Stimulated activated CD4-positive, alpha-beta T cell treated with anti-CD3 and anti-CD28 coated beads, Interleukin-15, amount 100 ng/mL, for 48 hours (primary cell): ENCODE measurements around the gene ITGB1BP1.

Source experiments
- DNase-seq, 2 donors: peaks; one replicate each; pipeline ENCODE4 v3.0.0-alpha.2; 2020; ENCODE audit warnings: low read depth in 2 of 2

Gene ITGB1BP1

DNA sequence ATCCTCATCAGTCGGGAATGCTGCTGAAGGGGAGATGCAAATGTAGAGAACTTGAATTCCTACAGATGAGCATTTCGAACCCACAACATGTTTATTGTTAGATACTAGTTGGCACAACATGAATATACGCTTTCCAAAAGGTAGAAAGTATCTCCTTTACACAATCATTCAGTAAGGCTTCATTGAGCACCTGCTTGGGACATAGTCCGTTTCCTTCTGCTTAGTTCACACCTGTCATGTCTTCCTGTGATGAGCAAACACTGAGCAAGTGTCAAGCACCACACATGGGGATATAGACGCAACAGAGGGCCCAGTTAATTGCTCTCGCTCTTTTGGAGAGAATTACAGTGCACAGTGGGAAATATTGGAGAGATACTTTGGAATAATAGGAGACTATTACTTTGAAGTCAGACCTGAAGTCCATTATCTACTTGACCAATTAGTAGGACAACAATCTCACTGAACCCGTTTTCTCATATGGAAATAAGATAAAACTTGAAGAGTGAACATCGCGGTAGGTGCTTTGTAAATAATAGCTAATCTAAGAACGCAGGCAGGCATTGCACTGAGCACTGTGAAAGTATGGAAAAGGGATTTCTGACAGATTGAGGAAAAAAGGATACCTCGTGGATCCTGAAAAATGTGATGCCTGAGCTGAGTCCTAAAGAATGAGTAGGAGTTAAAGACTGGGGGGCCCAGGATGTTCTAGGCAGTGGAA lies 1.3 kb upstream of the ITGB1BP1 start:
- no peak for DNase-seq

DNA sequence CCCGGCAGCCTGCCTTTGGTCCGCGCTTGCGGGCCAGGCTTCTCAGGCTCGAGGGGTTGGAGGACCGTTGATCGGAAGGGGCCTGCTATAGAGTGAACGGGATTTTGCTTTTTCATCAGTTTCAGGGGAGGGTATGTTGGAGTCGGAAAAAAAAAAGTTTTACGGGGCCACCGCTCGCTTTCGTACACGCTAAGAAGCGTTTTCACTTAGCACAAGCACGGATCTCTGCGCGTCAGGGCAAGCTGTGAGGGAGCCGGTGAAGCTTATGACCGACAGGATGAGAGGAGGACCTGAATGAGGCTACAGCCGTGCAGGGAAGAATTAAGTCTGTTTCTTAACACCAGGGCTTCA lies 569 bp upstream of the ITGB1BP1 start:
- peak in 1 of 2 donors; percentile 6 for DNase-seq

DNA sequence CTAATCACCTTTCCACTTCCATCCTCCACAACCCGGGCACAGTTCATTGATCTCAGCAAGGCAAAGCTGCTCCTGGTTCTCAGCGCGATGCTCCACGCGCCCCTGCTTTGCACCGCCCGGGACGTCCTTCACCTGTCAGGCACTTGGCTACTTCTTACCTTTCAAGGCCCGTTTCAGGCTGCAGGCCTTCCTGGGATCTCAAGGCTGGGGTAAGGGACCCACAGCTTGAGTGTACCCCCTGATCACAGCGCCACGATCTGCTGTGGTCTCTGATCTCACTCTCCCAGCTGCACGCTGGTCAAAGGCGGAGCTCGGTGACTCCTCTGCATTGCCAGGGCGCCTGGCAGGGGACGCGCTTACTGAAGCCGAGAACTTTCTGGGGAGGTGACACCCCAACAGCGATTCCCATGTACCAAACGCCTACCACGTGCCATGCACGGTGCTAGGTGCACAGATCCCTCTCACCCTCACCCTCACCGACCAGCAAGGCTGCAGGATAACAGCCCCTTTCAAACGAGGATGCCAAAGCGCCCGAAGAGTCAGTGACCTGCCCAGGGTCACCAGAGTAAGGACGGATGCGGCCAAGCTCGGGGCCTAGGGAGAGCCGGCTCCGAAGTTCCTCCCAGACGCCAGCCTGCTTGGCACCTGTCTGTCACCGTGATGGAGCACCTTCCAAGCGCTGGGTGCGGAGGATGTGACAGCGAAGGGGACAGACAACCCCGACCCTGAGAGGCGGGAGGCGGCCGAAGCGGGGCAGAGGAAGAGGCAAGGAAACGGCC lies 818 bp downstream of the ITGB1BP1 start:
- peak; percentile 30 to 44 for DNase-seq

DNA sequence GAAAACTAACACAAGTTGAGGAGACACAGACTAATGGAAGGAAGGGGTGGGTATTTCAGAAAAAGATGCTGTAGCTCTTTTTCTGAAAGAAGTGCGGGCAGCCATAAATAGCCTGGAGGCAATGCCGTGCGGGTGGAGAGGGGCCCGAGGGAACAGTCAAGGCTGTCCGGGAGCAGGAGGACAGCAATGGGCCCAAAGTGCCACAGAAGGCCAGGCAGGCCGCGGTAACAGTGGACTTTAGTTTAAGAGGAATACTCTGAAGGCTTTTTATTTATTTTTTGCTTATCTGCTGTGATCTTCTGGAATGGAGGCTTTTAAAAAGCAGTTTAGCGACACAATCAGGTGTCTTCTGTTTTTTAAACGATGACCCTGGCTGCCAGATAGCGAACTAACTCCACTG lies 2.8 kb downstream of the ITGB1BP1 start:
- DNase-seq: no peak

DNA sequence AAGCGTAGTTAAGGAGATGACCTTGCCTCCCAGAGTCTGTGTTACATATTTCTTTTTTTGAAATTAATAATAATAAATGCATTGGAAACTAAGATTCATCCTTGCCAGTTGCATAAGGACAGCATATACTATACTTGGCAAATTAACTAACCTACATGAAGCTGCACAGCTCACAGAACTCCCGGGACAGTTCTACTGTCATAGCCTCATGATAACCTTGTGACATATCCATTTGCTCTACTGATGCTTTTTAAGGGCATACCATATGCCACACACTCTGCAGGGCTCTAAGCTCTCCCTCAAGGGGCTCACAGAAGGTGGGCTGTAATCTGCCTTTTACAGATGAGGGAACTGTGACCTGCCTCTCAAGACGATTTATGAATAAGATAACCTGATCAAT lies 3.8 kb downstream of the ITGB1BP1 start:
- DNase-seq: no peak

DNA sequence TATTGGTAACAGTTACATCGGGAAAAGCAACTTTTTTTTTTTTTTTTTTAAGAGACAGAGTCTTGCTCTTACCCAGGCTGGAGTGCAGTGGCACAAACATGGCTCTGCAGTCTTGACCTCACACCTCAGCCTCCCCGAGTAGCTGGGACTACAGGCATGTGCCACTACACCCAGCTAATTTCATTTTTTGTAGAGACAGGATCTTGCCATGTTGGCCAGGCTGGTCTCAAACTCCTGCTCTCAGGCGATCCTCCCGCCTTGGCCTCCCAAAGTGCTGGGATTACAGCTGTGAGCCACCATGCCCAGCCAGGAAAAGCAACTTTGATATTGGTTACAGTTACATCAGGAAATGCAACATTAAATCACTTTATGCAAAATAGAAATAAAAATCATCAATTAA lies 4.6 kb downstream of the ITGB1BP1 start:
- DNase-seq: no peak

DNA sequence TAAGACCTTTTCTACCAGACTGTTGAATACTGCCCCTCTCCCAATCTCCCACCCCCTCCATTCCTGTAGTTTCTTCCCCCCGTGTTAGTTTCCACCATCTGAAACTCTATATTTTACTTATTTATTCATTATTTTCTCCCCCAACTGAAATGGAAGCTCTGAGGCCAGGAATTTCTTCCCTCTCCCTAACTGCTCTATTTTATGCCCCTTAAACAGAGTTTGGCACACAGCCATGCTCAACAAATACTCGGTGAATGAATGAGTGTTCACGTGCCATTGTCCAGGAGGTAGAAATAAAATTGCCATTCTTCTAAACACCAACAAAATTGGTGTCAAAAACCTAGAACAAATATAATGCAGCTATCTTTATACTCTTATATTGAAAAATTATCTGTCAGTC lies 5.6 kb downstream of the ITGB1BP1 start:
- no peak for DNase-seq

DNA sequence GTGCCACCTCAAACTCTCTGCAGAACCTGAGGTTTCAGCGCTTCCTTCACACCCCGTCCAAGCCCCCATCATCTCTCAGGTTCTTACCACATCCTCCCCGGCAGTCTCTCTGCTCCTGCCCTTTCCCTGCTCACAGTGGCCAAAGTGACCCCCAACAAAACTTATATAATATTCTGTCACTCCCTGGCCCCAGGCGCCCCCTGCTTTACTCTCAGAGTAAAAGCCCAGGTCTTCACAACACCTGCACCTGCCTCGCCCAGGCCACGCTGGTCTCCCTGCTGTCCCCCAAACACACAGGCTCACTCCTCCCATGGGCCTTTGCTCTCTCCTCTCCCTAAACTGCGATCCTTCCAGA lies 6.4 kb downstream of the ITGB1BP1 start:
- no peak for DNase-seq

DNA sequence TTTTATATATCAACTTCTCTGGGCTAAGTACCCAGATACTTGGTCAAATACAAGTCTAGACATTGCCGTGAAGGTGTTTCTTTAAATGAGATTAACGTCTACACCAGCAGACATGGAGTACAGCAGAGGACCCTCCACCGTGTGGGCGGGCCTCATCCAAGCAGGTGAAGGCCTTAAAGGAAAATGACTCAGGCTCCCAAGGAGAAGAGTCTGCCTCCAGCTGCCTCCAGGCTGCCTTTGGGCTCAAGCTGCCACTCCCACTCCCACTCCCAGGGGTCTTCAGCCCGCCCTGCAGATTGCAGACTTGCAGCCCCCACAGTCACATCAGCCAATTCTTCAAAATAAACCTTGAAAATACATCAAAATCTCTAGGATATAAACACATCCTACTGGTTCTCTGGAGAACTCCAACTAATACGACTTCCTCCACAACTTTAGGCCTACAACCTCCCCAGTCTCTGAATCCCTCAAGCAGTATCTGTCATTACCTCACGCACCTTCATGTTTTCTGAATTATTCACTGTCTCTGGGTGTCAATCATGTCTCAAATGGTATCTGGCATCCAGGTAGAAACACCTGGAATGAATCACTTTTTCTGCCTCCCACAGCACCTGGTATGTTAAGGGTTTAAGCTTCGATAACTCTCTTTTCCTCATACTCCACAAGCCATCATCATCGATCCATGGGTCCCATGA lies 6.9 kb downstream of the ITGB1BP1 start:
- no peak for DNase-seq

DNA sequence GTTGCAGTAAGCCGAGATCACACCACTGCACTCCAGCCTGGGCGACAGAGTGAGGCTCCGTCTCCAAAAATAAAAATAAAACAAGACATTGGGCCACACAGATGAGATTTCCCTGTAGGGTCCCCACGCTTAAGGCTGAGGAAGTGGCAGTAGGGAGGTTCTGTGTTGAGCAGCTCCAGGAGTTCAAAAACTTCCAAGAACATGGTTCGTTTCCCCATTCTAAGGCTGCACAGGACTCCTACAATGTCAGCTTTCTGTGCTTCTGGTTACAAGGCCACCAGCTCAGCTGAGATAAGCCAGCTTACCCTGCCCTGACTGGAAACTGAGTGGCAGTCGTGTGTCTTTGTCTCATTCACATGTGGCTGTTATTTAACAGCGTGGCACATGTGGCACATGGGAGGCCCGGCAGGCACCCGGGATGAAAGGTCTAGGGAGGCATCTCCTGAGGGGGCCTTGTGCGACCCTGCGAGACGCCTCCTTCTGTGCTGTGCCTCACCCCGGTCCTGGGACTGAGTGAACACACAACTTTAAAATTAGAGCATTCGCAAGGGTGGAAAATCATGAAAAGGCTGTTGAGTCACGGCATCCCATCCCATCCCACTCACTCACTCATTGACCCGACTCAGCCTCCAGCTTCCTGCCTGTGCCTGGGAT lies 7.7 kb downstream of the ITGB1BP1 start:
- no peak for DNase-seq

DNA sequence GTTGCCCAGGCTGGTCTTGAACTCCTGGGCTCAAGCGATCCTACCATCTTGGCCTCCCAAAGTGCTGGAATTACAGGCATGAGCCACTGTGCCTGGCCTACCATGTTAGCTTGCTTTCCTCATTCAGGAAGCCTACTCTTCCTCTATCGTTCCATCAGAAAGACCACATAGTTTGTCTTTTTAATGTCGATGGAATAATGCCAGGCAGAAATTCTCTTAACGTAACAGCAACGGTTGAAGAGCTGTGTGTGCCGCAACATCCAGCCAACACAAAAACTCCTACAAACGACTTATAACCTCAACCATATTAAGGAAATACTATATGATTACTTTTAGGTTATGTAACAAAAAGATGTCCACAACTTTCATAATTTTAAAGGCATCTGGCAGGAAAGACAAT lies 10.5 kb downstream of the ITGB1BP1 start:
- DNase-seq: no peak

DNA sequence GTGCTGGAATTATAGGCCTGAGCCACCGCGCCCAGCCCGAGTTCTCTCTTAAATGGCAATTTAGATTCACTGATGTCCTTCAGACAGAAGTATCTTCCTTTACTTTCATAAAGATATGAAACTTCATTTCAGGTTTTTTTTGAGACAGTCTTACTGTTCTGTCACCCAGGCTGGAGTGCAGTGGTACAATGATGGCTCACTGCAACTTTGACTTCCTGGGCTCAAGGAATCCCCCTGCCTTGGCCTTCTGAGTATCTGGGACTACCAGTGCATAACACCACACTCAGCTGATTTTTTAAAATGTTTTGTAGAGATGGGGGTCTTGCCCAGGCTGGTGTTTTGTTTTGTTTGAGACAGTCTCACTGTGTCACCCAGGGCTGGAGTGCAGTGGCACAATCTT lies 13.2 kb downstream of the ITGB1BP1 start:
- DNase-seq: no peak

DNA sequence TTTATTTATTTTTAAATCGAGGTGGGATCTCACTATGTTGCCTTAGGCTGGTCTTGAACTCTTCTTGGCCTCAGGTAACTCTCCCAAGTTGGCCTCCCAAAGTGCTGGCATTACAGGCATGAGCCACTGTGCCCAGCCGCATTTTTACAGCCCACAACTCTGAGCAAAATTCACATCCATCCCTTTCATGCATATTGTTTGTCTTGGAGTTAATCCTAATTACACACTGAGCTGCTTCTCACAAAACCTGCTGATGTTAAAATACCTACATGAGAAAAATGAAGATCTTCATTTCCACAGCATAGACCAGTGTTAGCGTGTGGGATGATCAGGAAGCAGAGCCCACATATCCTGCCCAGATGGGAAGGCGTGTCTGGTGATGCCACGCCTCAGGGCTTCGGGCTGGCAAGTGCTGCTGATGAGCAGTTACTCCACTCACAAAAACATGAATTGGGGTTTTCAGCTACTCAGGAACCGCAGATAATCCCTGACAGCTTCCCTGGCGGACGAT lies 14.6 kb downstream of the ITGB1BP1 start:
- DNase-seq: no peak

DNA sequence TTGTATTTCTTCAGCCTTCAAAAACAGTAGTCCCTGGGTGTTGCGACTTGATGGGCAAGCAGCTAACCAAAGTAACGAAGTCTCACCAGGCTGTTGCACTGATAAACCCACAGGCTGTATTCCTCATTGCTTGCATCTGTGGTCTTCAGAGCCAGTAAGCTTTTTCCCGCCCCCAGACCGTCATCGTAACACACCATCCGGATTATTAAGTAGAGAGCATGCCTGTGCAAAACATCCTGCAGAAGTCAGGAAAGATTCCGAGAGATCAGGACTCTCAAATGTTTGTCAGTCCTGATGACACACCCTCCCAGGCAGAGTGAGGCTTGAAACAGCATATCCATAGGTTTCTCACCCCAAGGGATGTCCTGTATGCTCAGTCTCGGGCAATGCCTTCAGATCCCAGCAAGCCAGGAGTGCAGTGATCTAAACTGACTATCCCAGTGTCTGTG lies 15.9 kb downstream of the ITGB1BP1 start:
- no peak for DNase-seq

DNA sequence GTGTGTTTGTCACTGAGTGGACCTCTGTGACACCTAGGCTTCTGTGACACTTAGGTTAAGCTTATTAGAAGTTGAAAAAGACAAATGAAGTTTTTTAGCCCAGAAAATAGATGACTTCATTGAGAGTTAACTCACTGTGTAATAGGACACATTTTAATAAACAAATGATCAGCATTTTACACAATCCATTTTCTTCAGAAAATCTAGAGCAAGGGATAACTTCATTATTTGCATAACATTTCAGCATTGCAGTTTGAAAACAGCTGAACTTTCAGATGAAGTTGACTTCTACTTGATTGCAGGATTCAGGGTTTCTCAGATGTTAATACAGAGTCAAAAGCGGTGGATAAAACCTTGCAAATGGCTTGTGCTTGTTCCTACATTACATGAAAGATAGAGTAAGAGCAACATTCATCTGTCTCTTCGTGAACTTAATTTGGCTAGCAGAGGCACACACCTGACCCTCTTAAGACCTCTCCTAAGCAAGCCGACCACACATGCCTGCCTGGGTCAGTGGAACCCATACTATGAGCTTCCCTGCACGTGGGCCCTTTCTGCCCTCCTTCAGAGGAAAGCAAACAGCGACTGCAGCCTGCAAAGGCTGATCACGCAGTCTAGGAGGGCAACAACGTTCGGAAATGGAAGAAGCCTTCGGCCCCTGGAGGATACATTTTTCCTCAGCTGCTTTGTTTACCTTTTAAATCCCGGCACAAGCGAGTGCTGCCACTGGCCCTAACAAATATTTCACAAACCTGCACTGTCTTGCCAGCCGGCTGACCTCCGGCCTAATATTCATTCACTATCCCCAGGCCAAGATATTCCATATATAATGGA lies 16.6 kb downstream of the ITGB1BP1 start:
- no peak for DNase-seq

DNA sequence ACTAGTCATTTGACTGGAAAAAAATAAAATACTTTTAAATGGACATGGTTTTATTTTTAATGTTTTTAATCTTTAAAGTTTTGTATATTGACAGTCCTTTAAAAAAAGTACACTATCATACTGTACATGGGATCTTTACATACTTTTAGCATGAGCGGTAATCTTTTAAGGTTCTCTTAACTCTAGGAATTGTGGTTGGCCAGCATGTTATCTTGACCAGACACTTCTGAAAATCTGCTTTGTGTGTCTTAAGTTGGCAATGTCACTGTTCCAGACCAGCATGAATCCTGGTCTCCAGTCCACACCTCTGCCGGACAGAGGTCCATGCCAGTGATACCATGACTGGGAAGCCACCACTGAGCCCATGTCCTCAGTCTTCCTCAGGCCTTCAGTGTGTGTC lies 17.7 kb downstream of the ITGB1BP1 start:
- DNase-seq: no peak

DNA sequence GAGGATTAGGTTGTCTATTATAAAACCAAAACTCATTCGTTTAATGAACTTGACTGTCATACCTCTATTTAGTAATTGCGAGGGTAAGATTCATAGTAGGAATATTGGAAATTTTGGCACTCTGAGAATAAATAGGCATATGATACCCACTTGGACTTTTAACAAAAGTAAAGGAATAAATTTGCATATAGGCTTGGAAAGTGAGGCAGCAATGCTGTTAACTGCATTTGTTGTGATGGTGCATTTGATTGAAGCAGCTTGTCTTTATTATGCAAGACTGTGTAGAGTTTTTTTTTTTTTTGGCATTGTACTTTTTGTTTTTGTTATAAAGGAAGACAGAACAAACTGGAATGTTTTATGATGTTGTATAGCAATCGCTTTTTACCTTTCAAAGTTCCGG lies 18.9 kb downstream of the ITGB1BP1 start:
- DNase-seq: no peak

DNA sequence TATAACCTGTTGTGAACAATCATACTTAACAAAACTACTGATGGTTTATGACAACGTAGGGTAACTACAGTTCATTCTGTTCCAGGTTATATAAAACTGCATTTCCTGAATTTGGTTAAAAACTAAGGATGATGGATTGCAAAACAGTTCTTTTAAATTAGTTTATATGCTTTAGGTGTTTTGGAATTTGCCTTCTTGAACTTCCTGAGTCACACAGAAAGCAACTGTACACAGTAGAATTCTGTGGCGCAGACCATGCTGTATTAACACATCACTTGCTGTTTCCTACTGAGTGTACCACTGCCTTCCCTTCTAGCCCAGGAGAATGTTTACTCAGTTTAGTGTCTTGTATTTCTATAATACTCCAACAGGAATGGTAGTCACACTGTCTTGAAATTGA lies 19.4 kb downstream of the ITGB1BP1 start:
- DNase-seq: no peak

DNA sequence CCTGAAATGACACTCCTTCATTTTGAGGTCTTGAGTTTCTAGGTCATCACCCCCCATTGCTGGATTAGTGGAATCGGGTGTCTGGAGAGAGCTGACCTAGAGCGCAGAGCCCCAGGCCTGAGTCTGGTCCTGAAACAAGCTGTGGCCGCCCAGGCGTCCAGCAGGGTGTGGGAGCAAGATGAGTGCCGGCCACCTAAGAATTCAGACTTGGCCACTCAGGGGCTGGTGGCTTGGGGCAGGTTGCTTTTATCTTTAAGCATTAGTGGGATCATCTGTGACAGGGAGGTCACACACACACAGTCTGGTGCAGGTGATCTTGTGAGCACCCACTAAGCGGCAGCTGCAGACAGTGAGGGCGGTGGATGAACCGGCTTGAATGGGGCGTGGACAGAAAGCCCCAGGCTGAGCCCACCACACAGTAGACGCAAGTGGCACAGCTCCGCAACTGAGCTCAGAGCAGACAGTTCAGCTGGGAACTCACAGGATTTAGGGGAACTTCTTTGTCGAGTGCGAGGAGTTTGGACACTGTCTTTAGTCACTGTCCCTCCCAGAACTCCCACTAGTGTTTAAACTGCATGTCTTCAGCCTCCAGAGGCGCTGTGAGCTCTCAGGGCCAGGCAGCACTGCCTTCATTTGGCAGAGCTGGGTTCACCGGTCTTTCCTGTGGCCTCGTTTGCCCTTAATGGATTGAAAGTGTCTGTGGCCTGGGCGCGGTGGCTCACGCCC lies 21.5 kb downstream of the ITGB1BP1 start:
- DNase-seq: no peak

DNA sequence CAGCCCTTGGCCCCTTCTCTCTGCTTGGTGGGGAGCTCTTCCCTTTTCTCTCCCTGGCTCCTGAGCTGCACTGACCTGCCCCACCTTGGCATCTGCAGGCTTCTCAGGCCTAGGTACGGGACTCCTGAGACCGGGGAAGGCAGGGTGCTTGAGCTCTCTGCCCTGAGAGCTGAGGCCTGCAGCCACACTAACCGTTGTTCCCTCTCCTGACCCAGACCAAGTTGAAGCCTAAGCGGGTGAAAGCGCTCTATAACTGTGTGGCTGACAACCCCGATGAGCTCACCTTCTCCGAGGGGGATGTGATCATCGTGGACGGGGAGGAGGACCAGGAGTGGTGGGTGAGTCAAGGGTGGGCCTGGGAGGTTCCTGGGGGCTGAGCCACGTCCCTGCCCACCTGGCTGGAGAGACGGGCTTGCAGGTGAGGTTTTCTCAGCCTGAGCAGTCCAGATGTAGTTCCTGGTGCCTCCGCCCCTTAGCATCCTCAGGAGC lies 22.2 kb downstream of the ITGB1BP1 start:
- no peak for DNase-seq
